ENCODE measurements around the gene SLC9C1. TPM values are rescaled to one million over a fixed set of nuclear protein-coding genes. Genes with fewer than 3 reads are reported as not detected.

The SLC9C1 gene
- total RNA-seq, 1 donor from 2014 or later: not detected

DNA sequence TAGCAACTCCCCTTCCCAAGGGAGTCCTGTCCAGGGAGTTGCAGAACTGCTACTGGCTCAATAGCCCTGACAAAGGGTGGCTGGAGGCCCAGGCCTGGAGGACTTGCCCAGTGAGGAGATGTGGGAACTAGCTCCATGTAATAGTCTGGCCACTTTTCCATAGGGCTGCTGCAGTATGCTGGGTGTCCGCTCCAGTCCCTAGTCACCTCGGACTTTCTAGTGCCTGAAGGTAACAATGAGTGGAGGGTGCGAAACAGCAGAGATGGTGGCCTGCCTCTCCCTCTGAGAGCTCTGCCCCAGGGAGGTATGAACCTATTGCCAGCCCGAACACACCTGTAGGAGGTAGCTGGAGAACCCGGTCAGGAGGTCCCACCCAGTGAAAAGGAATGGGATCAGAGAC is 119.0 kb downstream of the SLC9C1 start:
- TF ChIP-seq, protein P1, sequence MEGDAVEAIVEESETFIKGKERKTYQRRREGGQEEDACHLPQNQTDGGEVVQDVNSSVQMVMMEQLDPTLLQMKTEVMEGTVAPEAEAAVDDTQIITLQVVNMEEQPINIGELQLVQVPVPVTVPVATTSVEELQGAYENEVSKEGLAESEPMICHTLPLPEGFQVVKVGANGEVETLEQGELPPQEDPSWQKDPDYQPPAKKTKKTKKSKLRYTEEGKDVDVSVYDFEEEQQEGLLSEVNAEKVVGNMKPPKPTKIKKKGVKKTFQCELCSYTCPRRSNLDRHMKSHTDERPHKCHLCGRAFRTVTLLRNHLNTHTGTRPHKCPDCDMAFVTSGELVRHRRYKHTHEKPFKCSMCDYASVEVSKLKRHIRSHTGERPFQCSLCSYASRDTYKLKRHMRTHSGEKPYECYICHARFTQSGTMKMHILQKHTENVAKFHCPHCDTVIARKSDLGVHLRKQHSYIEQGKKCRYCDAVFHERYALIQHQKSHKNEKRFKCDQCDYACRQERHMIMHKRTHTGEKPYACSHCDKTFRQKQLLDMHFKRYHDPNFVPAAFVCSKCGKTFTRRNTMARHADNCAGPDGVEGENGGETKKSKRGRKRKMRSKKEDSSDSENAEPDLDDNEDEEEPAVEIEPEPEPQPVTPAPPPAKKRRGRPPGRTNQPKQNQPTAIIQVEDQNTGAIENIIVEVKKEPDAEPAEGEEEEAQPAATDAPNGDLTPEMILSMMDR (IDR thresholded peaks at IDR 0.05): no peak
- DNase-seq (ENCODE audit: extremely low spot score, unreplicated experiment): no peak
- H3K27me3 Mint-ChIP-seq (ENCODE audit: unreplicated experiment): peaks cover 23% of the 10 kb centered on the region
- no peaks in the 10 kb centered on the region for H3K9me3 Mint-ChIP-seq (ENCODE audit: unreplicated experiment)
- H3K4me1 Mint-ChIP-seq (ENCODE audit: unreplicated experiment): no peaks in the 10 kb centered on the region
- no peak overlapping the region for H3K4me3 Mint-ChIP-seq (ENCODE audit: unreplicated experiment)
- no peaks in the 10 kb centered on the region for H3K36me3 Mint-ChIP-seq (ENCODE audit: unreplicated experiment)
- H3K27ac Mint-ChIP-seq (ENCODE audit: unreplicated experiment): no peak overlapping the region

DNA sequence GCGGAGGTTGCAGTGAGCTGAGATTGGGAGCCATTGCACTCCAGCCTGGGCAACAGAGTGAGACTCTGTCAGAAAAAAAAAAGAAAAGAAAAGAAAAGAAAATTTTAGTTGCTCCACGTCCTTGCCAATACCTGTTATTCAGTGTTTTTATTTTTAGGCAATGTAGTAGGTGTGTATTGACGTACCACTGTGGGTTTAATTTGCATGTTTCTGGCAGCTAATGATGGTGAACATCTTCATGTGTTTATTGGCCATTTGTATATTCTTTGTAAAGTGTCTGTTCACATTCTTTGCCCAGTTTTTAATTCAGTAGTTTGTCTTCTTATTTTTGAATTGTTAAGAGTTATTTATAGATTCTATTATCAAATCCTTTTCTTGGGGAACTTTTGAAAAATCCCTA is 122.9 kb downstream of the SLC9C1 start:
- Mint-ChIP-seq H3K4me3 (ENCODE audit: unreplicated experiment) (no peak overlapping the region), H3K4me1 (ENCODE audit: unreplicated experiment) (no peaks in the 10 kb centered on the region), H3K27me3 (ENCODE audit: unreplicated experiment) (peaks cover 30% of the 10 kb centered on the region), H3K27ac (ENCODE audit: unreplicated experiment) (no peak overlapping the region), H3K9me3 (ENCODE audit: unreplicated experiment) (no peaks in the 10 kb centered on the region), H3K36me3 (ENCODE audit: unreplicated experiment) (no peaks in the 10 kb centered on the region)
- TF ChIP-seq, protein P1 (IDR thresholded peaks at IDR 0.05): no peak
- DNase-seq (ENCODE audit: extremely low spot score, unreplicated experiment): no peak

DNA sequence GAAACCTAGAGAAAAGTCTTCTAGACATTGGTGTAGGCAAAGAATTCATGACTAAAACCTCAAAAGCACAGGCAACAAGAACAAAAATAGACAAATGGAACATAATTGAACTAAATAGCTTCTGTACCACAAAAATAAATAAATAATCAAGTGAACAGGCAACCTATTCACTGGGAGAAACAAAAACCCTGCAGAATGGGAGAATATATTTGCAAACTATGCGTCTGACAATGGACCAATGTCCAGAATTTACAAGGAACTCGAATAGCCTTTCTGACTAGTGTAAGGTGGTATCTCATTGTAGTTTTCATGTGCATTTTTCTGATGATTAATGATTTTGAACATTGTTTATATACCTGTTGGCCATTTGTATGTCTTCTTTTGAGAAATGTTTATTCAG is 124.0 kb downstream of the SLC9C1 start:
- no peak overlapping the region for H3K27ac Mint-ChIP-seq (ENCODE audit: unreplicated experiment)

DNA sequence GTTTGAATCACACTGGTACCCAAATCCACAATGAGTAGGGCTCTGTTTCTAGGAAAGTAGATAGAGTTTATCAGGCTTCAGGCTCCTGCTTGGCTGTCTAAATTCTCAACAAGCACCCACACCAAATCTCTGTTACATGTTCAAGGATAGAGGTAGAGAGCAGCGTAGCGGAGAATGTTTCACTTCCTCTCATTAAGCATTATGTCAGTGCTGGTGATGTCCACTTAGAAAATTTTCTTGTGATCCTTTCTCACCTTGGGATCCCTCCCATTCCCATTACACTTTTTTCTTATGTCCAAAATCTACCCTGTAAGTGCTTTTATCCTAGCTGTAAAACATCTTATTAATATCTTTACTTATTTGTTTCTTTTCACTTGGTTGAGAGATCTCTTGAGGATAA is 126.3 kb downstream of the SLC9C1 start:
- no peaks in the 10 kb centered on the region for H3K36me3 Mint-ChIP-seq (ENCODE audit: unreplicated experiment)
- H3K27me3 Mint-ChIP-seq (ENCODE audit: unreplicated experiment): peaks cover 31% of the 10 kb centered on the region
- no peaks in the 10 kb centered on the region for H3K4me1 Mint-ChIP-seq (ENCODE audit: unreplicated experiment)
- TF ChIP-seq, protein P1 (IDR thresholded peaks at IDR 0.05): no peak
- H3K27ac Mint-ChIP-seq (ENCODE audit: unreplicated experiment): no peak overlapping the region
- no peak overlapping the region for H3K4me3 Mint-ChIP-seq (ENCODE audit: unreplicated experiment)
- H3K9me3 Mint-ChIP-seq (ENCODE audit: unreplicated experiment): peaks cover 4% of the 10 kb centered on the region
- DNase-seq (ENCODE audit: extremely low spot score, unreplicated experiment): no peak

More for the DNA sequence above, 124.0 kb downstream of the SLC9C1 start:
- Mint-ChIP-seq H3K9me3 (ENCODE audit: unreplicated experiment) (peaks cover 2% of the 10 kb centered on the region), H3K4me3 (ENCODE audit: unreplicated experiment) (no peak overlapping the region), H3K4me1 (ENCODE audit: unreplicated experiment) (no peaks in the 10 kb centered on the region), H3K27me3 (ENCODE audit: unreplicated experiment) (peaks cover 30% of the 10 kb centered on the region), H3K36me3 (ENCODE audit: unreplicated experiment) (no peaks in the 10 kb centered on the region)
- TF ChIP-seq, protein P1 (IDR thresholded peaks at IDR 0.05): no peak
- DNase-seq (ENCODE audit: extremely low spot score, unreplicated experiment): no peak

DNA sequence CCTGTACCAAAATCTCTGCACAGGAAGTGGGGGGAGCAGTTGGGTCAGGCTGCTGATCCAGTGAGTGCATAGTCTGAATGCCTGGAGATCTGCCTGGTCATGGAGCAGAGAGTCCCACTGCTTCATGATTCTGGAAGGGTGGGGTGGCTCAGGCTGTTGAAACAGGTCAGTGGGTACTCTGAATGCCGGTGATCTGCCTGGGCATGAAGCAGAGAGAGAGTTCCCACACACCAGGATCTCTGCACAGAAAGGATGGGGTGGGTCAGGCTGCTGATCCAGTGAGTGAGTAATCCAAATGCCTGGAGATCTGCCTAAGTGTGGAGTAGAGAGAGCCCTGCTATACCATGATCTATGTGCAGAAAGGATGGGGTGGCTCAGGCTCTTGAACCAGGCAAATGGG is 144.9 kb downstream of the SLC9C1 start:
- Mint-ChIP-seq H3K9me3 (ENCODE audit: unreplicated experiment) (peaks cover 31% of the 10 kb centered on the region), H3K27ac (ENCODE audit: unreplicated experiment) (no peak overlapping the region), H3K4me3 (ENCODE audit: unreplicated experiment) (no peak overlapping the region), H3K27me3 (ENCODE audit: unreplicated experiment) (peaks cover 19% of the 10 kb centered on the region), H3K4me1 (ENCODE audit: unreplicated experiment) (no peaks in the 10 kb centered on the region), H3K36me3 (ENCODE audit: unreplicated experiment) (no peaks in the 10 kb centered on the region)
- TF ChIP-seq, protein P1 (IDR thresholded peaks at IDR 0.05): no peak
- no peak for DNase-seq (ENCODE audit: extremely low spot score, unreplicated experiment)

All from osteocyte (in vitro differentiated cells).